Cardiac fibroblast (primary cell): ENCODE data around the gene FGF12.
"Not testable (repeated sequence)": the region's sequence is repeated elsewhere in the genome, so short reads cannot be mapped to it uniquely, and the experiment has no call there.

ENCODE experiments used
- DNase-seq, 2 donors: peaks; one replicate each; pipeline versions ENCODE4 v3.0.0 to v3.0.0-alpha.2; 2010; ENCODE audit warnings: low read depth in 2 of 2
- H3K4me3 ChIP-seq, 2 donors: replicated peaks in 1 of 2; 1 replicate in 1 of 2; 2 replicates in 1 of 2; pipeline ENCODE4 v1.5.1; 2011; ENCODE audit warnings: low read depth in 2 of 2, low read length in 2 of 2, mild to moderate bottlenecking in 2 of 2, moderate library complexity in 1 of 2
- TF ChIP-seq, protein P1 (sequence below): IDR thresholded peaks from one replicate; pipeline ENCODE4 v1.5.1; 2011; ENCODE audit warnings: low read depth, mild to moderate bottlenecking, low read length, inconsistent platforms

The FGF12 gene

DNA sequence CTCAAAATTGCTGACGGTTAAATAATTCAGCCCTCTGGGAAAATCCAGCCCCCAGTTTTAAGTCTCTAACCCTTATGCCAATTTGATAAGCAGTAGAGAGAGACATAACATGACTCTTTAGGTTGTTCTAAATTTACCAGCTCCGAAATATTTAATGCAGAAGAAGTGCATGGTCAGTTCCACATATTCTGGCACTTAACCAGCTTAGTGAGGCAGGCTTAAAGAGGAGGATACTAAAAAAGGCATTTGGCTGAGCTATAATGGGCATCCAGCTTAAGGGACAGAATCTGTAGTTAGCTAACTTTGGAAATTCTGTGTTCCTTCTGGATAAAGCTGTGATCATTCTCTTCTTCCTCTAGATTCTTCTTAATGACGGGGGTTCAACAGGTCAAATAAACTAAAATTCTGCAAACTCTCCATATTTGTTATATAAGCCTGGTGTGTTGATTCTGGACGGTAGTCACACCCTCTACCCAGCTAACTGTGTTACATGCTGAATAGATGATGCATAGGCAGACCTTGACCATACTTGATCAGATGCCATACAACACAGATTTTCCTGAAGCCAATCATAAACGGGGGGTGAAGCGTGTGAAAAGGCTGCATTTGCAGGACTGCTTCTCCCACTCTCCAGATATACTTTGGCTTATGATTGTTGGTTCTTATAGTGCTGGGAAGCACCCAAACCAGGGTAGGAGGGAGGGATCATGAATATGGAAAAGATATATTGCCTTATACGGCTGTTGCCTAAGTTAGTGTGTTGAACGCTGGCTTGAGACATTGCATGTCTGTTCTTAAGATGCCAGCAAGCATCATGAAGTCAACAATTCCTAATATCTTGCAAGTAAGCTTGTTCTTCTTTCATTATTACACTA, 118.4 kb downstream of the FGF12 start:
- TF ChIP-seq, protein P1, sequence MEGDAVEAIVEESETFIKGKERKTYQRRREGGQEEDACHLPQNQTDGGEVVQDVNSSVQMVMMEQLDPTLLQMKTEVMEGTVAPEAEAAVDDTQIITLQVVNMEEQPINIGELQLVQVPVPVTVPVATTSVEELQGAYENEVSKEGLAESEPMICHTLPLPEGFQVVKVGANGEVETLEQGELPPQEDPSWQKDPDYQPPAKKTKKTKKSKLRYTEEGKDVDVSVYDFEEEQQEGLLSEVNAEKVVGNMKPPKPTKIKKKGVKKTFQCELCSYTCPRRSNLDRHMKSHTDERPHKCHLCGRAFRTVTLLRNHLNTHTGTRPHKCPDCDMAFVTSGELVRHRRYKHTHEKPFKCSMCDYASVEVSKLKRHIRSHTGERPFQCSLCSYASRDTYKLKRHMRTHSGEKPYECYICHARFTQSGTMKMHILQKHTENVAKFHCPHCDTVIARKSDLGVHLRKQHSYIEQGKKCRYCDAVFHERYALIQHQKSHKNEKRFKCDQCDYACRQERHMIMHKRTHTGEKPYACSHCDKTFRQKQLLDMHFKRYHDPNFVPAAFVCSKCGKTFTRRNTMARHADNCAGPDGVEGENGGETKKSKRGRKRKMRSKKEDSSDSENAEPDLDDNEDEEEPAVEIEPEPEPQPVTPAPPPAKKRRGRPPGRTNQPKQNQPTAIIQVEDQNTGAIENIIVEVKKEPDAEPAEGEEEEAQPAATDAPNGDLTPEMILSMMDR, result no peak
- DNase-seq, result no peak
- H3K4me3 ChIP-seq, result no peak overlapping the region

DNA sequence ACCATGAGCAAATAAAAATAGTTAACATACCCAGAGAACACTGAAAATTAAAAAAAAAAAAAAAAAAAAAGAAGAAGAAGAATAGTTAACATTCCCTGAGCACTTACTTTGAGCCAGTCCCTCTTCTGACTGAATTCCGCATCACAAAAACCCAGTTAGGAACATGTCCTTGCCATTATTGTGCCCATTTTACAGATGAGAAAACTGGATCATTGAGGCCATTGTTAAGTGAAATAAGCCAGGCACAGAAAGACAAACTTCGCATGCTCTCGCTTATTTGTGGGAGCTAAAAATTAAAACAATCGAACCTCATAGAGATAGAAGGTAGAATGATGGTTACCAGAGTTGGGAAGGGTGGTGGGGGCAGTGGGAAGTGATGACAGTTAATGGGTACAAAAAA, 119.5 kb downstream of the FGF12 start:
- H3K4me3 ChIP-seq, result no peak overlapping the region
- no peak for DNase-seq
- TF ChIP-seq, protein P1, result no peak

DNA sequence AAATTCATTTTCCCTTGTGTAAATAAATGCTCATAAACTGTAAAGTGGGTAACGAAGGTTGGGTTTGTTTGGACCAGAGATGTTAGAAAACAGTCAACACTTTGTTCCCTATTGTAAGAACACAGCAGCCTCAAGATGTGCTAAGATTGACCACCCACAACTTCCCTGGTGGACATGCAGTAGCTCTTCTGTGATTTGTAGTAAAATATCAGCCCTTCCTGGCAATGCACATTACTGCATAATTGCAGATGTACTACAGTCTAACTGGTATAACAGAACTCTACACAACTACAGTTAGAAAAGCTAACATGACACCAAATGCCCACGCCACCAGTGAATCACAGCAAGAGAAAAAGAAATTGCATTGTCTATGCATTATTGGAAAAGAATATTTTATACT, 129.4 kb downstream of the FGF12 start:
- no peak overlapping the region for H3K4me3 ChIP-seq
- DNase-seq, result no peak
- TF ChIP-seq, protein P1, result no peak

- no peak for DNase-seq
- no peak overlapping the region for H3K4me3 ChIP-seq
- TF ChIP-seq, protein P1, result no peak
These were observed 129.8 kb downstream of the FGF12 start for GRCh38 chr3:192597506-192597905.

DNA sequence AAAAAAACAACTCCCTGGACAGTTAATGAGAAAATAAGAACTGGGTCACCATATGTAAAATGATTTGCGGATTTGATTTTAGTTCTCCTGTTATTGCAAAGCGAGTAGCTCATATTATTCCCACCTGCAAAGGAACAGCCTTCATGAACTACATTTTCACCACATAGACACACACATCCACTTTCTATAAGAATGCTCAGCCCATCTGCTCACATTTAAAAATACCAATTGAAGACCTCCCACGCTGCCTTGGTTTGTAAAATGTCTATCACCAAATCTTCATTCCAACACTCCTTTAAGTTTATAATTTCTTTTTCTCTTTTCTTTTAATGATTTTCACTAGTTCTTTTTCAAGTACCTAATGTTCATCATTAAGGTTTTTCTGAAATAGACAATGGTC, 148.6 kb downstream of the FGF12 start:
- no peak overlapping the region for H3K4me3 ChIP-seq
- DNase-seq, result no peak
- TF ChIP-seq, protein P1, result no peak

DNA sequence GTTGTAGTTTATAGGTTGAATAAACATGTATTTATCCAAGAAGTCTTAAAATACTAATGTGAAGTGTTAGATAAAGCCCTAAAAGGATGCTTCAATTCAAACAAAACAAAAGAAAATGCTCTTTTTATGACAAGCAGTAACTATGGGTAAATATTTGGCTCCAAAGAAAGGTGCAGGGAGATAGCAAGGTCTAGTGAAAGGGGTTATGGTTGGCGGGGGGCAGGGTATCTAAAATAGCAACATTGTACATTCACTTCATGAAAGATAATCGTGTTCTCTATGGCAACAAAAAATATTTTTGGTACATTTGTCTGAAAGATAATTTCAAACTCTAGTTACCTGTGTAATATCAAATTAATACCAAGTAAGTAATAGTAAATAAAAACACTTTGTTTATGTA, 149.5 kb downstream of the FGF12 start:
- DNase-seq, result no peak
- TF ChIP-seq, protein P1, result no peak

GRCh38 chr3:192577271-192577670, 150.1 kb downstream of the FGF12 start:
- no peak for DNase-seq
- H3K4me3 ChIP-seq, result no peak overlapping the region
- TF ChIP-seq, protein P1, result no peak

More for the DNA sequence above, 149.5 kb downstream of the FGF12 start:
- H3K4me3 ChIP-seq, result no peak overlapping the region

- not testable (repeated sequence) for DNase-seq, H3K4me3 ChIP-seq
These were observed 150.6 kb downstream of the FGF12 start for GRCh38 chr3:192576704-192577103.
